Choroid plexus epithelial cell (primary cell): Measurements from ENCODE around the gene TAS1R3.

Source experiments
- DNase-seq: peaks from one replicate; pipeline ENCODE4 v3.0.0-alpha.2; 2010; ENCODE audit warnings: low read depth
- H3K4me3 ChIP-seq: 2 replicates; pipeline ENCODE4 v1.5.1; 2011; ENCODE audit warnings: low read depth, mild to moderate bottlenecking, control low read depth, low read length, moderate library complexity
- CTCF ChIP-seq: conservative IDR thresholded peaks from 2 replicates; pipeline ENCODE4 v1.5.1; 2011; ENCODE audit warnings: low read depth, mild to moderate bottlenecking, control low read depth, inconsistent platforms, low read length, moderate library complexity

The TAS1R3 gene

GRCh38 chr1:1297802-1298424 lies 33.2 kb upstream of the TAS1R3 start:
- DNase-seq = no peak
- TF ChIP-seq CTCF = no peak
- H3K4me3 ChIP-seq = no peak overlapping the region

GRCh38 chr1:1298861-1299685 lies 32.0 kb upstream of the TAS1R3 start:
- no peak for TF ChIP-seq CTCF
- no peak for DNase-seq
- no peak overlapping the region for H3K4me3 ChIP-seq

DNA sequence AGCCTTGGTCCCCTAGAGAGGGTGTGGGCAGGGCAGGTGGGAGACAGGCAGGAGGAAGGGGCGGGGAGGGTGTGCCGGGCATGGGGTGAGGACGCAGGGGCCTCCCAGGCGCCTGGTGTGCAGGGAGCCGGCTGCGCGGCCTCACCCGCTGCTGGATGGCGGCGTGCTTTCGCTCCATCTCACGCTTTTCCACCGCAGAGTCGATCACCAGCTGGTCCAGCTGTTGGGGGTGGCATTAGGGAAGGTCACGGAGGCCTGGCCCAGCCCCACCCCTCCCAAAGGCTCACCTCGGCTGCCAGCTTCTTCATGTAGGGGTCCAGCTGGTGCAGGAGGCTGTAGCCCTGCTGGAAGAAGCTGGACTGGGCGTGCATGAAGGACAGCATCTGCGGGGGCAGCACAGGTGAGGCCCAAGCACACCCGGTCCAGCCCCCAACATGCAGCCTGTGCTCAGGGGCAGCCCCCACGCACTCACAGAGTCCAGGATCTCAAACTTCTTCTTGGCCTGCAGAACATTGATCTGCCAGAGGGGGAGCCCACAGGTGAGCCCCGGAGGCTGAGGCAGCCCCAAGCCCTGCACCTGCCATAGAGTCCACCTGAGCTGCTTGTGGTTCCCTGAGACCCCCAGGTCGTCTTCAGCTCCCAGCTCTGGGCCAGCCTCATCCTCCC lies 31.3 kb upstream of the TAS1R3 start:
- peak; percentile 47 for TF ChIP-seq CTCF
- H3K4me3 ChIP-seq = no peak overlapping the region
- DNase-seq = no peak

GRCh38 chr1:1300352-1300739 lies 30.7 kb upstream of the TAS1R3 start:
- DNase-seq = no peak
- no peak for TF ChIP-seq CTCF
- no peak overlapping the region for H3K4me3 ChIP-seq

DNA sequence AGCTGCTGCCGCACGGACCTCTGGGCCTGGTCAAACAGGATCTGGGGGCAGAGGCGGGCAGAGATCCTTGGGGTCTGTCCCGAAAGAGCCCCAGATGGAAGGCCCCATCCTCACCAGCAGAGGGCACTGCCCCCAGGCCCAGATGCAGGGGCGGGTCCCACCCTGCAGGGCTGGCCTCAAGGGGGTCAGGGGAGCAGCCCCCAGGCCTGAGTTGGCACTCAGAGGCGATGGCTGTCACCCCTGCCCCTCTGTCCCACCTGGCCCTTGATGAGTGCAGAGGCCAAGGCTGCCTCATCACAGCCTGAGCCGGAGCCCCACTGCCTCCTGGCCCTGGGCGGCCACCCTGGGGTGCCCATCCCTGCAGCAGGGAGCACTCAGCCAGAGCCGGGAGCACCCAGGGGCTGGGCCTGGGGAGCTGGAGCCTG lies 29.1 kb upstream of the TAS1R3 start:
- no peak overlapping the region for H3K4me3 ChIP-seq
- TF ChIP-seq CTCF = peak; percentile 66
- no peak for DNase-seq

GRCh38 chr1:1302951-1303509 lies 28.1 kb upstream of the TAS1R3 start:
- H3K4me3 ChIP-seq = no peak overlapping the region
- TF ChIP-seq CTCF = no peak
- DNase-seq = no peak
